GM23338 (cell line): Measurements from ENCODE around the gene ERN1. TPM values are rescaled to one million over a fixed set of nuclear protein-coding genes. Genes with fewer than 3 reads are reported as not detected.
"Not testable (repeated sequence)": the region's sequence is repeated elsewhere in the genome, so short reads cannot be mapped to it uniquely, and the experiment has no call there.

Experiments
- ATAC-seq: fragments of 200-7000 bp; cut with Tn5 transposase; 3 replicates; pipeline ENCODE4 v1.9.1; 2020
- DNase-seq: peaks from one replicate; pipeline ENCODE4 v3.0.0-alpha.2; 2015; ENCODE audit warnings: low spot score
- H2AFZ ChIP-seq: fragments of 200-600 bp; sonication (generic); 2 replicates; pipeline ENCODE4 v1.8.0; 2016; ENCODE audit warnings: antibody characterized with exemption, mild to moderate bottlenecking, moderate library complexity
- H3F3A ChIP-seq: fragments of 200-600 bp; sonication (generic); replicated peaks from 2 replicates; pipeline ENCODE4 v1.8.0; 2017; ENCODE audit warnings: antibody characterized with exemption, mixed run types, low read depth
- H3K27ac ChIP-seq: fragments of 200-600 bp; sonication (generic); 2 replicates; pipeline ENCODE4 v1.6.1; 2016; ENCODE audit warnings: low read depth
- H3K27me3 ChIP-seq: fragments of 200-600 bp; sonication (generic); 2 replicates; pipeline ENCODE4 v1.8.0; 2016; ENCODE audit warnings: mild to moderate bottlenecking, mixed run types, moderate library complexity; ENCODE audit not compliant: insufficient read depth
- H3K36me3 ChIP-seq: fragments of 200-600 bp; sonication (generic); 2 replicates; pipeline ENCODE4 v1.8.0; 2016; ENCODE audit warnings: mild to moderate bottlenecking; ENCODE audit not compliant: insufficient read depth
- H3K4me1 ChIP-seq: fragments of 200-600 bp; sonication (generic); 2 replicates; pipeline ENCODE4 v1.8.0; 2016; ENCODE audit warnings: mild to moderate bottlenecking, moderate library complexity; ENCODE audit not compliant: insufficient read depth
- H3K4me2 ChIP-seq: fragments of 200-600 bp; sonication (generic); 2 replicates; pipeline ENCODE4 v1.7.1; 2017; ENCODE audit warnings: mixed run types
- H3K4me3 ChIP-seq: fragments of 200-600 bp; sonication (generic); 2 replicates; pipeline ENCODE4 v1.6.1; 2016; ENCODE audit warnings: mixed run types
- H3K79me2 ChIP-seq: fragments of 200-600 bp; sonication (generic); replicated peaks from 2 replicates; pipeline ENCODE4 v1.8.0; 2017; ENCODE audit warnings: mild to moderate bottlenecking; ENCODE audit not compliant: insufficient read depth
- H3K9me2 ChIP-seq: fragments of 200-600 bp; sonication (generic); 2 replicates; pipeline ENCODE4 v1.8.0; 2017; ENCODE audit not compliant: insufficient read depth
- H4K20me1 ChIP-seq: fragments of 200-600 bp; sonication (generic); replicated peaks from 2 replicates; pipeline ENCODE4 v1.8.0; 2017; ENCODE audit warnings: mild to moderate bottlenecking; ENCODE audit not compliant: insufficient read depth
- H3K27ac Mint-ChIP-seq: 2 replicates; pipeline ENCODE4 v1.8.0; 2020; ENCODE audit warnings: inconsistent platforms, mild to moderate bottlenecking, moderate library complexity, mixed read lengths
- H3K27me3 Mint-ChIP-seq: 3 replicates; pipeline ENCODE4 v1.8.0; 2022; ENCODE audit warnings: low read depth, mild to moderate bottlenecking, moderate library complexity, mixed read lengths, inconsistent platforms; ENCODE audit not compliant: insufficient read depth, poor library complexity
- H3K36me3 Mint-ChIP-seq: 3 replicates; pipeline ENCODE4 v1.8.0; 2021; ENCODE audit warnings: low read depth, mild to moderate bottlenecking, inconsistent platforms, moderate library complexity, mixed read lengths
- H3K4me1 Mint-ChIP-seq: 3 replicates; pipeline ENCODE4 v1.8.0; 2020; ENCODE audit warnings: mild to moderate bottlenecking, inconsistent platforms, mixed read lengths
- H3K4me3 Mint-ChIP-seq: 3 replicates; pipeline ENCODE4 v1.8.0; 2021; ENCODE audit warnings: moderate library complexity, mild to moderate bottlenecking, inconsistent platforms, mixed read lengths
- H3K9me3 Mint-ChIP-seq: 3 replicates; pipeline ENCODE4 v1.8.0; 2020; ENCODE audit warnings: moderate library complexity, mild to moderate bottlenecking, inconsistent platforms, mixed read lengths
- CREB1 ChIP-seq: fragments of 250-450 bp; sonication (Bioruptor Pico); IDR thresholded peaks from 2 replicates; pipeline ENCODE4 v1.5.0; 2020; ENCODE audit warnings: low read depth, mild to moderate bottlenecking, moderate library complexity
- EZH2 ChIP-seq: fragments of 200-600 bp; sonication (generic); IDR thresholded peaks from one replicate; pipeline ENCODE4 v1.8.0; 2017; ENCODE audit warnings: antibody characterized with exemption, mild to moderate bottlenecking, low read depth; ENCODE audit not compliant: unreplicated experiment
- EZH2phosphoT487 ChIP-seq: fragments of 200-600 bp; sonication (generic); IDR thresholded peaks from one replicate; pipeline ENCODE4 v1.8.1; 2018; ENCODE audit warnings: antibody characterized with exemption; ENCODE audit not compliant: unreplicated experiment
- JUNB ChIP-seq: IDR thresholded peaks from one replicate; pipeline ENCODE4 v1.6.1; 2016; ENCODE audit warnings: antibody characterized with exemption; ENCODE audit not compliant: unreplicated experiment
- NANOG ChIP-seq: IDR thresholded peaks from 2 replicates; pipeline ENCODE4 v1.6.1; 2016; ENCODE audit warnings: antibody characterized with exemption, borderline replicate concordance
- POLR2AphosphoS5 ChIP-seq: IDR thresholded peaks from 2 replicates; pipeline ENCODE4 v1.6.1; 2016; ENCODE audit warnings: antibody characterized with exemption, low read depth
- STAT1 ChIP-seq: IDR thresholded peaks from one replicate; pipeline ENCODE4 v1.6.1; 2016; ENCODE audit warnings: antibody characterized with exemption; ENCODE audit not compliant: unreplicated experiment
- ZNF114 ChIP-seq: fragments of 250-450 bp; sonication (Bioruptor Pico); IDR thresholded peaks from 2 replicates; pipeline ENCODE4 v1.5.0; 2020; ENCODE audit warnings: mild to moderate bottlenecking, moderate library complexity
- ZNF331 ChIP-seq: fragments of 250-450 bp; sonication (Bioruptor Pico); IDR thresholded peaks from 2 replicates; pipeline ENCODE4 v1.5.0; 2020; ENCODE audit warnings: low read depth, mild to moderate bottlenecking, moderate library complexity
- polyA plus RNA-seq: library from polyadenylated mRNA; unstranded; fragments of >200 nt; fragmentation: Nextera tagmentation; extraction: Ambion mirVana; gene quantifications from 2 replicates; pipeline ENCODE4 v1.2.1, GENCODE V29; 2016
- total RNA-seq: library from RNA; depleted of rRNA; stranded (reverse); fragments of >200 nt; shearing (Covaris generic); gene quantifications from 2 replicates; pipeline ENCODE4 v1.2.3, GENCODE V29; 2014
- TF ChIP-seq, protein P1 (sequence below): IDR thresholded peaks from 2 replicates; pipeline ENCODE4 v1.6.1; 2016; ENCODE audit warnings: antibody characterized with exemption
- TF ChIP-seq, protein P2 (sequence below), 2 experiments: fragments of 200-600 bp in 1 of 2; sonication (generic) in 1 of 2; conservative IDR thresholded peaks; 2 replicates each; pipeline versions ENCODE4 v1.5.1 to v1.6.1; 2016 to 2017; ENCODE audit warnings: antibody characterized with exemption in 2 of 2, low read depth in 2 of 2, mild to moderate bottlenecking in 2 of 2, moderate library complexity in 1 of 2
- TF ChIP-seq, protein P3 (sequence below): fragments of 250-450 bp; sonication (Bioruptor Pico); IDR thresholded peaks from 2 replicates; pipeline ENCODE4 v1.5.0; 2020; ENCODE audit warnings: mild to moderate bottlenecking, moderate library complexity

The ERN1 gene
- total and polyA plus RNA-seq, 2 experiments from 2014 or later, result 5.9 to 7.5 TPM

DNA sequence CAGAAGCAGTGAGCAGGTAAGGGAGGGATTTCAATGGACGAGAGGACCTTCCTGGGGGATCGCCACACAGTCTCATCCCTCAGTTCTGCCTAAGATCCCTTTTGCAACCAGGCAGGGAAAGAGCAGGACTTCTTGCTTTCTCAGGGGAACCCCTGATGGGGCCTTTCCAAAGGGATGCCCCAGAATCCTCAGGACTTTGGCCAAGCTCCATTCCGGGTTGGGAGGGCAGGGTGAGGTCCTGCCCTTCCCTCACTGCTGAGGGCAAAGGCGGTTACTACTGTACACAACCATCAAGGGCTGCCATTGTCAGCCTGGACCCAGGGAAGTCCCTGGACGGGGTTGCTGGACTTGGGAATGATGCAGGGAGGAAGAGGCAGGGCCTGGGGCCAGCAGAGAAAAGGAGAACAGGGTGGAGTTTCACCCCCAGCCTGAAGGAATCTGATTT is 122.1 kb downstream of the ERN1 start:
- Histone ChIP-seq H3K79me2 (no peaks in the 10 kb centered on the region), H3K36me3 (no peaks in the 10 kb centered on the region), H3K4me3 (no peak overlapping the region), H2AFZ (no peak overlapping the region), H4K20me1 (no peaks in the 10 kb centered on the region), H3K27ac (no peak overlapping the region), H3K9me2 (no peaks in the 10 kb centered on the region), H3K27me3 (no peaks in the 10 kb centered on the region), H3K4me2 (no peak overlapping the region), H3F3A (no peaks in the 10 kb centered on the region), H3K4me1 (no peaks in the 10 kb centered on the region)
- H3K27ac Mint-ChIP-seq, result no peak overlapping the region; the same call in 1 of the 2 replicates
- no peak for DNase-seq
- TF ChIP-seq, protein P1, sequence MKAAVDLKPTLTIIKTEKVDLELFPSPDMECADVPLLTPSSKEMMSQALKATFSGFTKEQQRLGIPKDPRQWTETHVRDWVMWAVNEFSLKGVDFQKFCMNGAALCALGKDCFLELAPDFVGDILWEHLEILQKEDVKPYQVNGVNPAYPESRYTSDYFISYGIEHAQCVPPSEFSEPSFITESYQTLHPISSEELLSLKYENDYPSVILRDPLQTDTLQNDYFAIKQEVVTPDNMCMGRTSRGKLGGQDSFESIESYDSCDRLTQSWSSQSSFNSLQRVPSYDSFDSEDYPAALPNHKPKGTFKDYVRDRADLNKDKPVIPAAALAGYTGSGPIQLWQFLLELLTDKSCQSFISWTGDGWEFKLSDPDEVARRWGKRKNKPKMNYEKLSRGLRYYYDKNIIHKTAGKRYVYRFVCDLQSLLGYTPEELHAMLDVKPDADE, result no peak
- TF ChIP-seq, protein P2, sequence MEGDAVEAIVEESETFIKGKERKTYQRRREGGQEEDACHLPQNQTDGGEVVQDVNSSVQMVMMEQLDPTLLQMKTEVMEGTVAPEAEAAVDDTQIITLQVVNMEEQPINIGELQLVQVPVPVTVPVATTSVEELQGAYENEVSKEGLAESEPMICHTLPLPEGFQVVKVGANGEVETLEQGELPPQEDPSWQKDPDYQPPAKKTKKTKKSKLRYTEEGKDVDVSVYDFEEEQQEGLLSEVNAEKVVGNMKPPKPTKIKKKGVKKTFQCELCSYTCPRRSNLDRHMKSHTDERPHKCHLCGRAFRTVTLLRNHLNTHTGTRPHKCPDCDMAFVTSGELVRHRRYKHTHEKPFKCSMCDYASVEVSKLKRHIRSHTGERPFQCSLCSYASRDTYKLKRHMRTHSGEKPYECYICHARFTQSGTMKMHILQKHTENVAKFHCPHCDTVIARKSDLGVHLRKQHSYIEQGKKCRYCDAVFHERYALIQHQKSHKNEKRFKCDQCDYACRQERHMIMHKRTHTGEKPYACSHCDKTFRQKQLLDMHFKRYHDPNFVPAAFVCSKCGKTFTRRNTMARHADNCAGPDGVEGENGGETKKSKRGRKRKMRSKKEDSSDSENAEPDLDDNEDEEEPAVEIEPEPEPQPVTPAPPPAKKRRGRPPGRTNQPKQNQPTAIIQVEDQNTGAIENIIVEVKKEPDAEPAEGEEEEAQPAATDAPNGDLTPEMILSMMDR (conservative IDR thresholded peaks at IDR 0.05; ENCODE audit: low read depth in 2 of 2), result no peak
- TF ChIP-seq ZNF331 (CRISPR knock-in tag), result no peak
- TF ChIP-seq EZH2, result no peak
- TF ChIP-seq STAT1, result no peak
- no peak for TF ChIP-seq NANOG
- TF ChIP-seq ZNF114 (CRISPR knock-in tag), result no peak
- TF ChIP-seq POLR2AphosphoS5, result no peak
- TF ChIP-seq, protein P3, sequence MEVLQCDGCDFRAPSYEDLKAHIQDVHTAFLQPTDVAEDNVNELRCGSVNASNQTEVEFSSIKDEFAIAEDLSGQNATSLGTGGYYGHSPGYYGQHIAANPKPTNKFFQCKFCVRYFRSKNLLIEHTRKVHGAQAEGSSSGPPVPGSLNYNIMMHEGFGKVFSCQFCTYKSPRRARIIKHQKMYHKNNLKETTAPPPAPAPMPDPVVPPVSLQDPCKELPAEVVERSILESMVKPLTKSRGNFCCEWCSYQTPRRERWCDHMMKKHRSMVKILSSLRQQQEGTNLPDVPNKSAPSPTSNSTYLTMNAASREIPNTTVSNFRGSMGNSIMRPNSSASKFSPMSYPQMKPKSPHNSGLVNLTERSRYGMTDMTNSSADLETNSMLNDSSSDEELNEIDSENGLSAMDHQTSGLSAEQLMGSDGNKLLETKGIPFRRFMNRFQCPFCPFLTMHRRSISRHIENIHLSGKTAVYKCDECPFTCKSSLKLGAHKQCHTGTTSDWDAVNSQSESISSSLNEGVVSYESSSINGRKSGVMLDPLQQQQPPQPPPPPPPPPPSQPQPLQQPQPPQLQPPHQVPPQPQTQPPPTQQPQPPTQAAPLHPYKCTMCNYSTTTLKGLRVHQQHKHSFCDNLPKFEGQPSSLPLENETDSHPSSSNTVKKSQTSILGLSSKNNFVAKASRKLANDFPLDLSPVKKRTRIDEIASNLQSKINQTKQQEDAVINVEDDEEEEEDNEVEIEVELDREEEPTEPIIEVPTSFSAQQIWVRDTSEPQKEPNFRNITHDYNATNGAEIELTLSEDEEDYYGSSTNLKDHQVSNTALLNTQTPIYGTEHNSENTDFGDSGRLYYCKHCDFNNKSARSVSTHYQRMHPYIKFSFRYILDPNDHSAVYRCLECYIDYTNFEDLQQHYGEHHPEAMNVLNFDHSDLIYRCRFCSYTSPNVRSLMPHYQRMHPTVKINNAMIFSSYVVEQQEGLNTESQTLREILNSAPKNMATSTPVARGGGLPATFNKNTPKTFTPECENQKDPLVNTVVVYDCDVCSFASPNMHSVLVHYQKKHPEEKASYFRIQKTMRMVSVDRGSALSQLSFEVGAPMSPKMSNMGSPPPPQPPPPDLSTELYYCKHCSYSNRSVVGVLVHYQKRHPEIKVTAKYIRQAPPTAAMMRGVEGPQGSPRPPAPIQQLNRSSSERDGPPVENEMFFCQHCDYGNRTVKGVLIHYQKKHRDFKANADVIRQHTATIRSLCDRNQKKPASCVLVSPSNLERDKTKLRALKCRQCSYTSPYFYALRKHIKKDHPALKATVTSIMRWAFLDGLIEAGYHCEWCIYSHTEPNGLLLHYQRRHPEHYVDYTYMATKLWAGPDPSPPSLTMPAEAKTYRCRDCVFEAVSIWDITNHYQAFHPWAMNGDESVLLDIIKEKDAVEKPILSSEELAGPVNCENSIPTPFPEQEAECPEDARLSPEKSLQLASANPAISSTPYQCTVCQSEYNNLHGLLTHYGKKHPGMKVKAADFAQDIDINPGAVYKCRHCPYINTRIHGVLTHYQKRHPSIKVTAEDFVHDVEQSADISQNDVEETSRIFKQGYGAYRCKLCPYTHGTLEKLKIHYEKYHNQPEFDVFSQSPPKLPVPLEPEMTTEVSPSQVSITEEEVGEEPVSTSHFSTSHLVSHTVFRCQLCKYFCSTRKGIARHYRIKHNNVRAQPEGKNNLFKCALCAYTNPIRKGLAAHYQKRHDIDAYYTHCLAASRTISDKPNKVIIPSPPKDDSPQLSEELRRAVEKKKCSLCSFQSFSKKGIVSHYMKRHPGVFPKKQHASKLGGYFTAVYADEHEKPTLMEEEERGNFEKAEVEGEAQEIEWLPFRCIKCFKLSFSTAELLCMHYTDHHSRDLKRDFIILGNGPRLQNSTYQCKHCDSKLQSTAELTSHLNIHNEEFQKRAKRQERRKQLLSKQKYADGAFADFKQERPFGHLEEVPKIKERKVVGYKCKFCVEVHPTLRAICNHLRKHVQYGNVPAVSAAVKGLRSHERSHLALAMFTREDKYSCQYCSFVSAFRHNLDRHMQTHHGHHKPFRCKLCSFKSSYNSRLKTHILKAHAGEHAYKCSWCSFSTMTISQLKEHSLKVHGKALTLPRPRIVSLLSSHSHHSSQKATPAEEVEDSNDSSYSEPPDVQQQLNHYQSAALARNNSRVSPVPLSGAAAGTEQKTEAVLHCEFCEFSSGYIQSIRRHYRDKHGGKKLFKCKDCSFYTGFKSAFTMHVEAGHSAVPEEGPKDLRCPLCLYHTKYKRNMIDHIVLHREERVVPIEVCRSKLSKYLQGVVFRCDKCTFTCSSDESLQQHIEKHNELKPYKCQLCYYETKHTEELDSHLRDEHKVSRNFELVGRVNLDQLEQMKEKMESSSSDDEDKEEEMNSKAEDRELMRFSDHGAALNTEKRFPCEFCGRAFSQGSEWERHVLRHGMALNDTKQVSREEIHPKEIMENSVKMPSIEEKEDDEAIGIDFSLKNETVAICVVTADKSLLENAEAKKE, result no peak
- no peak for TF ChIP-seq EZH2phosphoT487
- no peak for TF ChIP-seq JUNB
- TF ChIP-seq CREB1 (CRISPR knock-in tag), result no peak
- H3K4me1 Mint-ChIP-seq, result peaks cover 16% of the 10 kb centered on the region
- no peaks in the 10 kb centered on the region for H3K9me3 Mint-ChIP-seq
- no peak for ATAC-seq
- H3K4me3 Mint-ChIP-seq, result no peak overlapping the region
- H3K27me3 Mint-ChIP-seq, result peaks cover 4% of the 10 kb centered on the region
- no peaks in the 10 kb centered on the region for H3K36me3 Mint-ChIP-seq

DNA sequence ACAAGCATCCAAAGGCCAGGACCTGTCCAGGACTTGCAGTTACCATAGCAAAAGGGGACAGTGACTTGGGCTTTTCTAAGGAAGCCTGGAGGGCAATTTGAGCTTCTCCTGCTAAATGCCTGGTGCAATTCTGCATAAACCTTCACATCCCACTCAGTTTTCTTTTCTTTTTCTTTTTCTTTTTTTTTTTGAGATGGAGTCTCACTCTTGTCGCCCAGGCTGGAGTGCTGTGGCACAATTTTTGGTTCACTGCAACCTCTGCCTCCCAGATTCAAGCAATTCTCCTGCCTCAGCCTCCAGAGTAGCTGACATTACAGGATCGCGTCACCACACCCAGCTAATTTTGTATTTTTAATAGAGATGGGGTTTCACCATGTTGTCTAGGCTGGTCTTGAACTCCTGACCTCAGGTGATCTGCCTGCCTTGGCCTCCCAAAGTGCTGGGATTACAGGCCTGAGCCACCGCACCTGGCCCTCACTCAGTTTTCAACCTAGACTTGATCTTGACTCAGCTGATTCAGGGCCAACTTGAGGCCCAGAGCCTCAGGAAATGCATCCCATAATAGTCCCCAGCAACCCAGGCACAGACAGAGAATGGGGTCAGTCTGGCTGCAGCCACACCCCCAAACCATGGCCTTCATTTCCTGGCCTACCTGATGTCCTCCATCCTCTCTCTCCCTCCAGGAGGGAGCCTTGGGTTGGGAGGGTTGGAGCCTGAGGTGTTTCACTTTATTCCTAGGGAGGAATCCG is 122.7 kb downstream of the ERN1 start:
- not testable (repeated sequence) for H3K79me2 ChIP-seq

More for the DNA sequence above, 122.7 kb downstream of the ERN1 start:
- H4K20me1 ChIP-seq, H3F3A ChIP-seq, H3K4me2 ChIP-seq, H3K27ac ChIP-seq, H3K4me3 ChIP-seq, H2AFZ ChIP-seq, H3K27ac Mint-ChIP-seq, H3K9me3 Mint-ChIP-seq, H3K9me2 ChIP-seq, DNase-seq, H3K27me3 Mint-ChIP-seq, H3K27me3 ChIP-seq, H3K4me1 ChIP-seq, H3K4me3 Mint-ChIP-seq, H3K36me3 Mint-ChIP-seq, ATAC-seq, H3K36me3 ChIP-seq: not testable (repeated sequence)
- H3K4me1 Mint-ChIP-seq, result peaks cover 16% of the 10 kb centered on the region
